Measurements from ENCODE around the gene DNM3.
"Not testable (repeated sequence)": the region's sequence is repeated elsewhere in the genome, so short reads cannot be mapped to it uniquely, and the experiment has no call there.

DNM3 gene

GRCh38 chr1:171841050-171841910 lies at the start of gene DNM3:
TSS of gene DNM3 (plus strand) at chr1:171841498. CDS start at chr1:171841657, 159 bp downstream.
- peak; percentile 90 for DNase-seq

DNA sequence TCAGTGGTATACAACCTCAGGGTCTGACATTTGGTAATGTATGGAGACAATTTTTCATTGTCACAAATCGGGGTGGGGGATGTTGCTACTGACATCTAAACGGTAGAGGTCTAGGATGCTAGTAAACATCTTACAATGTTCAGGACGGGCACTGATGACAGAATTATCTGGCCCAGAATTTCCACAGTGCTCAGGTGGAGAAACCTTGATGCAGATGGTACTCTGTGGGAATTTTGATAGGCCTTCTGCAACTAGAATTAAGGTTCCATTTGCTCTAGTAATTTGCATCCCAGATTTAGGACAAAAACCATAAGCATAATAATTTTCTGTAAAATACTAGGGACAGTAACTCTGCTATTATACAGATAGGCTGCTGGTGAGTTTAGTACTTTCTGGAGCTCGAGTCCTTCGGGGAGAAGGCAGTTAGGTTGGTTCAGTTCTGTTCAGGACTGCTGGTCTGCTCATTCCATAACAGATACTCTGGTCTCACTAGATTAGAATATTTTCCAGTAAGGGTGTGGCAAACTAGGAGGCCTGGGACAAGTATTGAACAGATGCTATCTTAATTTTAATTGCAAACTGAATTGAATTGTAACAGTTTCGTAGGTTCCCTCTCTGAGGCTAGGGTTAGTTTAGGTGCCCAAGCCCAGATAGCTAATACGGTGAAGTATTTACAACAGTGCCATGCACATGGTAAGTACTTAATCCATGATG lies 48.5 kb upstream of the DNM3 start:
- no peak for DNase-seq

GRCh38 chr1:171793636-171794035 lies 47.7 kb upstream of the DNM3 start:
- no peak for DNase-seq

GRCh38 chr1:171794085-171794484 lies 47.2 kb upstream of the DNM3 start:
- no peak for DNase-seq

- no peak for DNase-seq
Measured at GRCh38 chr1:171796592-171796991, 44.7 kb upstream of the DNM3 start.

- DNase-seq: no peak
Measured at GRCh38 chr1:171798311-171798710, 43.0 kb upstream of the DNM3 start.

- DNase-seq: no peak
Measured at GRCh38 chr1:171798765-171799164, 42.5 kb upstream of the DNM3 start.

DNA sequence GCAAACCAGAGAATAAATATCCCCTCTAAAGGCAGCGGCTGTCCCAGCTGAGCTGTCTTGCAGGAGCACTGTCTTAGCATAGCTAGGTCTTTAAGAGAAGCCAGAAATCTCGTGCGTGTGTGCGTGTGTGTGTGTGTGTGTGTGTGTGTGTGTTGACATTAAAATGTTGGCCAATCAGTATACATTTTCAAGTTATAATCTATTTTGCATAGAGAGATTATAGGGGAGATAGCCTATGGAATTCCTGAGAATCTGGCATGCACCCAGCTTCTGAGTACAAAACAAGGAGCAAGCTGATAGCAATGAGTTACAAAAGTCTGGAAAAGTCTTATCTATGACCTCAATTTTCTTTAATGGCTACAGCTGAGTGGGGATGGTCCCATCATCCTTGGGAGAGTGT lies 42.1 kb upstream of the DNM3 start:
- DNase-seq: no peak

DNA sequence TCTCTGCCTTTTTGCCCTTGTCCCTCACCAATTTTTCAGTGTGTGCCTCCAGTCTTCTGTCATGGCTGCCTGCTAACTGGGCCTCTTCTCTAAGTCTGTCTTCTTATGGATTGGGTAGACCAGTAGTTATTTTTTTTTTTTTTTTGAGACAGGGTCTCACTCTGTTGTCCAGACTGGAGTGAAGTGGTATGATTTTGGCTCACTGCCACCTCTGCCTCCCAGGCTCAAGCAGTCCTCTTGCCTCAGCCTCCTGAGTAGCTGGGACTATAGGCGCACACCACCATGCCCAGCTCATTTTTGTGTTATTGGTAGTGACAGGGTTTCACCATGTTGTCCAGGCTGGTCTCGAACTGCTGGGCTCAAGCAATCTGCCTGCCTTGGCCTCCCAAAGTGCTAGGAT lies 41.6 kb upstream of the DNM3 start:
- not testable (repeated sequence) for DNase-seq

DNA sequence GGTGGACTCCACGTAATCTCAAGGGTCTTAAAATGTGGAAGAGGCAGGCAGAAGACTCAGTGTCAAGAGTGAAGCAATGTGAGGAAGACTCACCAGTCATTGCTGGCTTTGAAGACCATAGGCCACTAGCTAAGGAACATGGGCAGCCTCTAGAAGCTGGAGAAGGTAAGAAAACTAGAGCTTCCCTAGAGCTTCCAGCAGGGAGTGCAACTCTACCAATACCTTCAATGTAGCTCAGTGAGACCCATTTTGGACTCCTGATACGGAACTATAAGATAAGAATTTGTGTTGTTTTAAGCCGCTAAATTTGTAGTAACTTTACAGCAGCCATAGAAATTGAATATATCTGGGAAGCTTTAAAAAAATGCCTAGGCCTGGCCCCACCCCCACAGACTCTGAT lies 41.0 kb upstream of the DNM3 start:
- no peak for DNase-seq

GRCh38 chr1:171800851-171801250 lies 40.4 kb upstream of the DNM3 start:
- no peak for DNase-seq

DNA sequence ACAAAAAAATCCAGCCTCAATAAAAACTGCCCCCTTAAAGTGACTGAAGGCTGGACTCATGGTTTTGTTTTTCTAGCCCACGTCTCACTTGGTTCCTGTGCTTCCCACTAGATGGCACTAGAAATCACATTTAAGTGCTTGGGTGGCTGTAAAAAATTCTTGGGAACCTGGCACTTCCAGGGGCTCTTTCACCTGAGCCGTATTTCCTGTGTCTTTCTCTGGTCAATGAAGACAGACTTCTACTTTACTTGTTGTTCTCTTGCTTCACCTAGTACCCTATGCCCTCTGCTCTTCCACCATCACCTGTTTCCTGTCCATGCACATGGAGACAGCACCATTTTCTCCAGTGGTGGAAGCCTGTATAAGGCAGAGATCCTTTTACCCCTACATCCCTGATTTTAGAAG lies 39.8 kb upstream of the DNM3 start:
- peak; percentile 71 for DNase-seq

DNA sequence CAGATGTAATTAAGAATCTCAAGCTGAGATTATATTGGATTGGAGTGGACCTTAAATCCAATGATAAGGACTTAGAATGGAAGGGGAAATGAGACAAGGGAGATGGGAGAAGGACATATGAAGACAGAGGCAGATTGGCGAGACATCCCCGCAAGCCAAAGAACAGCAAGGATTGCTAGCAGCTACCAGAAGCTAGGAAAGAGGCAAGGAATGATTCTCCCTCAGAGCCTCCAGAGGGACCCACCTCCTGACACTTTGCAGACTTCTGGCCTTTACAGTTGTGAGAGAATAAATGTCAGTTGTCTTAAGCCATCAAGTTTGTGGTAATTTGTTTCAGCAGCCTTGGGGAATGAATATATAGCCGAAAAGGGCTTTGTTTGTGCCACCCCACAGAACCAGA lies 39.1 kb upstream of the DNM3 start:
- DNase-seq: no peak

DNA sequence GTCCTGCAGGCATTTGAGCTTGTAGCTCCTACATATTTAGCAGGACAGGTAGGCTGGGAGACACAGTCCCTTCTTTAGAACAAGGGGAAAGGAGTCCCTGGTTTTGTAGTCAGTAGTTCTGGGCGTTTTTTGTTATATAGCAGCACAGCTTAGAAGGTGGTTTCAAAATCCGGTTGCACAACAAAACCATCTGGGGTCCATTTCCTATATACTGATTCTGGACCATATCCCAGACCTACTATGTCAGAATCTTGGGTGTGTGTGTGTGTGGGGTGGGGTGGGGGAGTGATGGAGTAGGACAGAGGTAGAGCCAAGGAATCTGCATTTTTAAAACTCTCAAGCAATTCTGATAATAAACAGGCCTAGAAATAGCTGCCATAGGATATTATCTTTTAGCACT lies 38.3 kb upstream of the DNM3 start:
- DNase-seq: no peak

GRCh38 chr1:171803461-171804022 lies 37.8 kb upstream of the DNM3 start:
- no peak for DNase-seq

GRCh38 chr1:171805395-171806115 lies 35.7 kb upstream of the DNM3 start:
- DNase-seq: no peak

GRCh38 chr1:171807556-171807955 lies 33.7 kb upstream of the DNM3 start:
- DNase-seq: no peak

GRCh38 chr1:171809834-171810233 lies 31.5 kb upstream of the DNM3 start:
- no peak for DNase-seq

DNA sequence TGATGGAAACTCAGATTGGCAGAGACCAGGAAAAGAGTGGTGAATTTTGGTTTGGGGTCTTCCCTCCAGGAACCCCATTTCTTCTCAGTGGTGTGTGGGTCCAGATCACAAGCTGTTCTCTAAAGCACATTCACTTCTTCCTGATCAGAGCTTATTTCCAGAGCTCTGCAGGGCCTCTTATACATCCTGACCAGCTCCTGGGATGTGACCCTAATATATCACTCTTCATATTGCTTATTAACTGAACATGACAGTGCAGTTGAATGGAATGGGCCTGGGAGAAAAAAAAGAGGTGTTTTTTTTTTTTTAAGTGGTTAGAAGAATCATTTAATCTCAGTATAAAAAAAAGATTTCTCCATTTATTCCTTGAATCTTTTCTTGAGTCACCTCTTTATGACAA lies 29.6 kb upstream of the DNM3 start:
- DNase-seq: peak; percentile 25

- no peak for DNase-seq
Measured at GRCh38 chr1:171814692-171815091, 26.6 kb upstream of the DNM3 start.

DNA sequence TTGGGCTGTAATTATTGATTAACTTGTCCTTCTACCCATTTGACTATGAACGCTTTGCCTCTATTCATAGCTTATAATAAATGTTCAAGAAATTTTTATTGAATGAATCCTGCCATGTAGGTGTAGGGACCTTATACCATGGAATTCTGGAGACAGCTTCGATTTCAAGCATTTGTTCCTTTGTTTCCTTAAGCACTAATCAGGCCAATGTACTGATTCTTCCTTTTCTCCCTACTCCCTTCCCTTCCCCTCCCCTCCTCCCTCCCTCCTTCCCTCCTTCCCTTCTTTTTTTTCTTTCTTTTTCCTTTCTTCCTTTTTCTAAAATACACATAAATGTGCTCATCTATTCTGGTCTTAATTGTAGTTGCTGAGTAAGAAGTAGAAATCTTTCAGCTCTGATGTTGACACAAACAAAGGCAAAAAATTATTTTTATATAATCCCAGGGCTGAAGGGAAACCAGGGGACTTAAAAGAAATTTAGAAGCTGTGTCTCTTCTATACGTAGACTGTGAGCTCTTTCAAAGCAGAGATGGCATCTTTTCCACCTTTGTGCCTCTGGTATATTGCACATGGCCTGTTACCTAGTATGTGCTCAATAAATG lies 24.9 kb upstream of the DNM3 start:
- DNase-seq: no peak

- no peak for DNase-seq
Measured at GRCh38 chr1:171817511-171818265, 23.6 kb upstream of the DNM3 start.

All from retina (tissue), 1 donor.